Chondrocyte (in vitro differentiated cells): ENCODE results near the gene ASB18. TPM values are rescaled to one million over a fixed set of nuclear protein-coding genes. Genes with fewer than 3 reads are reported as not detected.

ENCODE experiments used
- DNase-seq: peaks from one replicate; pipeline ENCODE4 v3.0.0; 2021; ENCODE audit warnings: mixed read lengths, low spot score
- H3K27ac Mint-ChIP-seq: one replicate; pipeline ENCODE4 v1.8.0; 2021; ENCODE audit warnings: mild to moderate bottlenecking, moderate library complexity, mixed read lengths; ENCODE audit not compliant: unreplicated experiment
- H3K27me3 Mint-ChIP-seq: 2 replicates; pipeline ENCODE4 v1.8.0; 2021; ENCODE audit warnings: low read depth, mixed read lengths
- H3K36me3 Mint-ChIP-seq: 2 replicates; pipeline ENCODE4 v1.8.0; 2021; ENCODE audit warnings: low read depth, mixed read lengths
- H3K4me1 Mint-ChIP-seq: 2 replicates; pipeline ENCODE4 v1.8.0; 2021; ENCODE audit warnings: low read depth, mild to moderate bottlenecking, mixed read lengths
- H3K4me3 Mint-ChIP-seq: one replicate; pipeline ENCODE4 v1.8.0; 2021; ENCODE audit warnings: mild to moderate bottlenecking, moderate library complexity, mixed read lengths; ENCODE audit not compliant: unreplicated experiment
- H3K9me3 Mint-ChIP-seq: 2 replicates; pipeline ENCODE4 v1.8.0; 2021; ENCODE audit warnings: low read depth, mixed read lengths
- CTCF ChIP-seq: fragments of 200-600 bp; sonication (generic); IDR thresholded peaks from 2 replicates; pipeline ENCODE4 v1.5.0; 2021; ENCODE audit warnings: antibody characterized with exemption, mild to moderate bottlenecking, moderate library complexity
- total RNA-seq: library from RNA; stranded (reverse); gene quantifications from 3 replicates; pipeline ENCODE4 v1.2.1, GENCODE V29; 2021

The ASB18 gene
- total RNA-seq, 1 donor from 2014 or later = not detected

GRCh38 chr2:236175548-236176150 lies 88.6 kb downstream of the ASB18 start:
- no peaks in the 10 kb centered on the region for H3K27me3 Mint-ChIP-seq
- no peak overlapping the region for H3K4me3 Mint-ChIP-seq
- H3K9me3 Mint-ChIP-seq = no peaks in the 10 kb centered on the region
- no peaks in the 10 kb centered on the region for H3K36me3 Mint-ChIP-seq
- no peak for TF ChIP-seq CTCF
- no peak for DNase-seq
- peaks cover 69% of the 10 kb centered on the region for H3K4me1 Mint-ChIP-seq
- peak overlapping the region; percentile 91 for H3K27ac Mint-ChIP-seq

- Mint-ChIP-seq H3K9me3 (no peaks in the 10 kb centered on the region), H3K27me3 (peaks cover 5% of the 10 kb centered on the region), H3K27ac (peak overlapping the region; percentile 91), H3K4me1 (peaks cover 64% of the 10 kb centered on the region), H3K4me3 (no peak overlapping the region), H3K36me3 (peaks cover 2% of the 10 kb centered on the region)
- TF ChIP-seq CTCF = no peak
- DNase-seq = no peak
Observed at GRCh38 chr2:236173729-236174607, 90.2 kb downstream of the ASB18 start.

GRCh38 chr2:236173036-236173728 lies 91.0 kb downstream of the ASB18 start:
- Mint-ChIP-seq H3K9me3 (no peaks in the 10 kb centered on the region), H3K27ac (no peak overlapping the region), H3K4me3 (no peak overlapping the region), H3K4me1 (peaks cover 59% of the 10 kb centered on the region), H3K27me3 (peaks cover 7% of the 10 kb centered on the region), H3K36me3 (peaks cover 2% of the 10 kb centered on the region)
- no peak for DNase-seq
- no peak for TF ChIP-seq CTCF

- Mint-ChIP-seq H3K4me3 (no peak overlapping the region), H3K36me3 (peaks cover 2% of the 10 kb centered on the region), H3K27me3 (peaks cover 7% of the 10 kb centered on the region), H3K4me1 (peaks cover 52% of the 10 kb centered on the region), H3K27ac (peak overlapping the region; percentile 15), H3K9me3 (no peaks in the 10 kb centered on the region)
- DNase-seq = no peak
- no peak for TF ChIP-seq CTCF
Observed at GRCh38 chr2:236172255-236173035, 91.8 kb downstream of the ASB18 start.
